HepG2 (cell line): Measurements from ENCODE around the gene UQCR11. TPM values are rescaled to one million over a fixed set of nuclear protein-coding genes. Genes with fewer than 3 reads are reported as not detected.
A peak's percentile ranks its signal among the peaks of the same experiment; 100 is the strongest.

Experiments used
- ARNT2 ChIP-seq: sonication (generic); formaldehyde crosslinking; IDR thresholded peaks from 2 replicates; pipeline ENCODE4 v1.8.0; 2022; ENCODE audit warnings: mild to moderate bottlenecking, low read depth, missing genetic modification reagents, moderate library complexity
- FOSL1 ChIP-seq: sonication (generic); formaldehyde crosslinking; IDR thresholded peaks from 2 replicates; pipeline ENCODE4 v1.9.0; 2021; ENCODE audit warnings: missing genetic modification reagents, borderline replicate concordance
- FOXP4 ChIP-seq: sonication (generic); formaldehyde crosslinking; IDR thresholded peaks from 2 replicates; pipeline ENCODE4 v1.4.0; 2020; ENCODE audit warnings: missing genetic modification reagents
- GATAD2A ChIP-seq: IDR thresholded peaks from 2 replicates; pipeline ENCODE4 v1.6.1; 2016
- HDAC1 ChIP-seq: sonication (generic); formaldehyde crosslinking; IDR thresholded peaks from 2 replicates; pipeline ENCODE4 v1.5.1; 2020; ENCODE audit warnings: mild to moderate bottlenecking, missing genetic modification reagents
- PAF1 ChIP-seq: IDR thresholded peaks from 2 replicates; pipeline ENCODE4 v1.6.1; 2016; ENCODE audit warnings: missing genetic modification reagents, missing compliant biosample characterization
- ZHX2 ChIP-seq, 2 experiments: sonication (generic) in 1 of 2; formaldehyde crosslinking in 1 of 2; IDR thresholded peaks; 2 replicates each; pipeline versions ENCODE4 v1.6.1 to v1.9.0; 2014 to 2022; ENCODE audit warnings: antibody characterized with exemption in 1 of 2, borderline replicate concordance in 1 of 2, inconsistent platforms in 1 of 2, low read depth in 1 of 2, missing genetic modification reagents in 1 of 2
- ZMAT5 ChIP-seq: sonication (generic); formaldehyde crosslinking; IDR thresholded peaks from 2 replicates; pipeline ENCODE4 v1.5.0; 2020; ENCODE audit warnings: mild to moderate bottlenecking, low read depth, missing genetic modification reagents, borderline replicate concordance
- ZNF407 ChIP-seq: sonication (generic); formaldehyde crosslinking; IDR thresholded peaks from one replicate; pipeline ENCODE4 v1.5.1; 2020; ENCODE audit warnings: mild to moderate bottlenecking, missing genetic modification reagents; ENCODE audit errors: not compliant biosample characterization
- ZNF615 ChIP-seq: sonication (generic); formaldehyde crosslinking; IDR thresholded peaks from 2 replicates; pipeline ENCODE4 v1.5.0; 2020; ENCODE audit warnings: mild to moderate bottlenecking, missing genetic modification reagents, borderline replicate concordance
- polyA plus RNA-seq, 8 experiments: library from polyadenylated mRNA; depleted of rRNA in 3 of 8; stranded (reverse) in 7 of 8; unstranded in 1 of 8; fragments of >200 nt; fragmentation: Illumina TruSeq in 4 of 8; extraction: Trizol in 4 of 8; gene quantifications; 2 replicates each; pipeline versions ENCODE4 v1.2.1 to v1.2.3, GENCODE V29; 2011 to 2016; ENCODE audit warnings: low read depth in 4 of 8, missing spikeins in 1 of 8, mixed read lengths in 1 of 8; ENCODE audit not compliant: insufficient read depth in 1 of 8
- total RNA-seq, 5 experiments: library from RNA; depleted of rRNA; stranded (reverse); fragments of >200 nt; fragmentation: Illumina TruSeq; extraction: Trizol; gene quantifications; 2 replicates each; pipeline ENCODE4 v1.2.3, GENCODE V29; 2016; ENCODE audit warnings: low read depth in 1 of 5

UQCR11 gene
- total and polyA plus RNA-seq, 2 of the 13 experiments (the other 11 are each of a cell fraction or from before 2014, with no cell fraction given): 125 to 214 TPM

DNA sequence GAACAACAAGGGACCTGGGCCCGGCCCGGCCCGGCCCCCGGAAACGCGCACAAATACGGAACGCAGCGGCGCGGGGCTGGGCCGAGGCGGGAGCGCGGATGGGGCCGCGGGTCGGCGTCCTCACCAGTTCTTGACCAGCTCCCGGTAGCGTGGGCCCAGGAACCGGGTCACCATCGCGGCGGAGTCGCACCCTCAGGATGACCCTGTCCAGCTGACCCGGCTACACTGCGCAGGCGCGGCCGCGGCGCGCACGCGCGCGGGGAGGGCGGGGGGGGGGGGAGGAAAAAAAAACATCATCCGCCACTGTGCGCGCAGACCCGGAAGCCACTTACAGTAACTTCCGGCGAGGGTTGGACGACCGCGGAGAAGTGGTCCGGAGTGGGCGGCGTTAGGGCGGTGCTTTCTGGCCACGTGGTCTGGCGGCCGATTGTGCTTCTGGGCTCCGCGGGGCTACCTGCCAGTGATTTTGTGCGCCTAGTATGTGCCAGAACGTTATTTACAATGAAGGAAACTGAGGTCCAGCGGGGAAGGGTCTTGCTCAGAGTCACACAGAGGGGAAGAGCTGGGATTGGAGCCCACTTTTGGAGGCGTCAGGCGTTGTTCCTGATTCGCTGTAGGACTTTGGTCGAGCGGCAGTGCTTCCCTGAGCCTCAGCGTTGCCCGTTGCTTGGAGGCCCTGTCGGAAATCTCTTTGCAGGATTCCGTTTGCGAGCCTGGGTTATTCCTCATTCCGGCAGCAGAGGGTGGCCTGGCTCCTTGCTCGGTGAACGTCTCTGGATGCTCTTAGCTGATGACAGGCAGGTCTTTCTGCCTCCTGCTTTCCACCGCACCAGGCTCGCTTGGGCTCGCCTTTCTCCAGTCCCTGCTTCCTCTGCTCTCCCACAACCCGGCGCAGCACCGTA is at the start of gene UQCR11 (continued):
- TF ChIP-seq ZNF407 (CRISPR knock-in tag) (peak; percentile 40), ZNF615 (CRISPR knock-in tag) (0 out of 2 replicates have a peak, but pooled peaks have one; percentile 17), HDAC1 (CRISPR knock-in tag) (peak; percentile 49; the same call in 1 of the 2 replicates), ZMAT5 (CRISPR knock-in tag) (no peak), ZHX2 (IDR thresholded peaks at IDR 0.05; ENCODE audit: low read depth) (no peak), ZHX2 (CRISPR knock-in tag; IDR thresholded peaks at IDR 0.05; ENCODE audit: borderline replicate concordance) (no peak), FOSL1 (no peak), GATAD2A (CRISPR knock-in tag) (peak; percentile 30; the same call in 1 of the 2 replicates), ARNT2 (CRISPR knock-in tag) (peak; percentile 29; the same call in 1 of the 2 replicates), PAF1 (CRISPR knock-in tag) (no peak), FOXP4 (CRISPR knock-in tag) (no peak)
